Neural cell (in vitro differentiated cells): ENCODE results near the gene ASF1B. TPM values are rescaled to one million over a fixed set of nuclear protein-coding genes. Genes with fewer than 3 reads are reported as not detected.
A peak's percentile ranks its signal among the peaks of the same experiment; 100 is the strongest.

ENCODE experiments used
- H2AFZ ChIP-seq: fragments of 200-600, 300-800 bp; sonication (generic), shearing (Covaris generic); 2 replicates; pipeline ENCODE4 v1.6.0; 2014; ENCODE audit warnings: low read depth, mild to moderate bottlenecking, antibody characterized with exemption, low read length, moderate library complexity
- H3F3A ChIP-seq: fragments of 200-600 bp; shearing (Covaris generic); 2 replicates; pipeline ENCODE4 v1.6.1; 2016; ENCODE audit warnings: mild to moderate bottlenecking, moderate library complexity, mixed read lengths, antibody characterized with exemption, low read length; ENCODE audit not compliant: insufficient read depth, poor library complexity, severe bottlenecking
- H3K27ac ChIP-seq: fragments of 200-600, 300-800 bp; sonication (generic), shearing (Covaris generic); 2 replicates; pipeline ENCODE4 v1.5.1; 2014; ENCODE audit warnings: mild to moderate bottlenecking, low read length, moderate library complexity
- H3K27me3 ChIP-seq: fragments of 300-800, 200-600 bp; sonication (generic), shearing (Covaris generic); 2 replicates; pipeline ENCODE4 v1.6.0; 2014; ENCODE audit warnings: mild to moderate bottlenecking, low read depth, low read length, moderate library complexity; ENCODE audit not compliant: insufficient read depth
- H3K36me3 ChIP-seq: fragments of 300-800, 200-600 bp; sonication (generic), shearing (Covaris generic); 2 replicates; pipeline ENCODE4 v1.5.1; 2014; ENCODE audit warnings: mild to moderate bottlenecking, antibody characterized with exemption, low read length, moderate library complexity; ENCODE audit not compliant: insufficient read depth
- H3K4me2 ChIP-seq: fragments of 300-800, 200-600 bp; sonication (generic), shearing (Covaris generic); 2 replicates; pipeline ENCODE4 v1.6.0; 2014; ENCODE audit warnings: mild to moderate bottlenecking, low read length
- H3K4me3 ChIP-seq: fragments of 300-800, 200-600 bp; sonication (generic), shearing (Covaris generic); 2 replicates; pipeline ENCODE4 v1.5.1; 2014; ENCODE audit warnings: mild to moderate bottlenecking, low read length, moderate library complexity
- H3K79me2 ChIP-seq: fragments of 200-600 bp; shearing (Covaris generic); replicated peaks from 2 replicates; pipeline ENCODE4 v1.6.0; 2014; ENCODE audit warnings: mild to moderate bottlenecking, low read length, moderate library complexity; ENCODE audit not compliant: insufficient read depth
- H3K9ac ChIP-seq: fragments of 300-800, 200-600 bp; sonication (generic), shearing (Covaris generic); 2 replicates; pipeline ENCODE4 v1.6.1; 2016; ENCODE audit warnings: mild to moderate bottlenecking, low read length, mixed read lengths
- H3K9me2 ChIP-seq: fragments of 200-600 bp; shearing (Covaris generic); 2 replicates; pipeline ENCODE4 v1.6.1; 2016; ENCODE audit warnings: mild to moderate bottlenecking, low read length, mixed read lengths; ENCODE audit not compliant: insufficient read depth
- H3K9me3 ChIP-seq: fragments of 200-600, 300-800 bp; sonication (generic), shearing (Covaris generic); 2 replicates; pipeline ENCODE4 v1.6.1; 2016; ENCODE audit warnings: mild to moderate bottlenecking, mixed run types, low read length, moderate library complexity, mixed read lengths
- H4K20me1 ChIP-seq: fragments of 200-600 bp; shearing (Covaris generic); 2 replicates; pipeline ENCODE4 v1.6.1; 2016; ENCODE audit warnings: mild to moderate bottlenecking, mixed run types; ENCODE audit not compliant: insufficient read depth
- CTCF ChIP-seq: fragments of 450-650 bp; IDR thresholded peaks from 2 replicates; pipeline ENCODE4 v1.5.1; 2014; ENCODE audit warnings: antibody characterized with exemption, mild to moderate bottlenecking, moderate library complexity; ENCODE audit not compliant: poor library complexity, severe bottlenecking
- EP300 ChIP-seq: fragments of 450-650 bp; conservative IDR thresholded peaks from 2 replicates; pipeline ENCODE4 v1.6.1; 2014; ENCODE audit warnings: antibody characterized with exemption, mild to moderate bottlenecking, moderate library complexity; ENCODE audit not compliant: poor library complexity, severe bottlenecking
- EZH2 ChIP-seq: fragments of 200-600, 300-800 bp; shearing (Covaris generic), sonication (generic); IDR thresholded peaks from 2 replicates; pipeline ENCODE4 v1.6.1; 2014; ENCODE audit warnings: antibody characterized with exemption, low read length, borderline replicate concordance, mild to moderate bottlenecking; ENCODE audit not compliant: insufficient read depth, poor library complexity, severe bottlenecking
- MXI1 ChIP-seq: fragments of 450-650 bp; conservative IDR thresholded peaks from 2 replicates; pipeline ENCODE4 v1.6.1; 2014; ENCODE audit warnings: antibody characterized with exemption, mild to moderate bottlenecking; ENCODE audit not compliant: poor library complexity, severe bottlenecking
- POLR2AphosphoS5 ChIP-seq: IDR thresholded peaks from 2 replicates; pipeline ENCODE4 v1.6.1; 2012
- RAD21 ChIP-seq: fragments of 450-650 bp; conservative IDR thresholded peaks from 2 replicates; pipeline ENCODE4 v1.6.1; 2014; ENCODE audit warnings: antibody characterized with exemption, mild to moderate bottlenecking, moderate library complexity
- REST ChIP-seq: IDR thresholded peaks from 2 replicates; pipeline ENCODE4 v1.6.1; 2012; ENCODE audit warnings: borderline replicate concordance
- SMC3 ChIP-seq: fragments of 450-650 bp; conservative IDR thresholded peaks from 2 replicates; pipeline ENCODE4 v1.6.1; 2014; ENCODE audit warnings: antibody characterized with exemption, mild to moderate bottlenecking, moderate library complexity; ENCODE audit not compliant: poor library complexity
- TAF1 ChIP-seq: IDR thresholded peaks from 2 replicates; pipeline ENCODE4 v1.6.1; 2012; ENCODE audit warnings: low read depth
- polyA plus RNA-seq: library from polyadenylated mRNA; depleted of rRNA; stranded (reverse); fragments of >200 nt; gene quantifications from 2 replicates; pipeline ENCODE4 v1.2.3, GENCODE V29; 2014

Gene ASF1B
- polyA plus RNA-seq, 1 donor from 2014 or later: 0.32 TPM

GRCh38 chr19:14114439-14114838, 21.9 kb downstream of the ASF1B start:
- no peaks in the 10 kb centered on the region for H4K20me1 ChIP-seq
- no peak overlapping the region for H3K4me3 ChIP-seq
- H3F3A ChIP-seq: no peaks in the 10 kb centered on the region
- TF ChIP-seq CTCF: no peak
- TF ChIP-seq TAF1: no peak
- TF ChIP-seq SMC3: no peak
- no peak for TF ChIP-seq RAD21
- TF ChIP-seq MXI1: no peak
- TF ChIP-seq REST: no peak
- no peak for TF ChIP-seq EZH2
- TF ChIP-seq POLR2AphosphoS5: no peak
- no peak for TF ChIP-seq EP300
- no peak overlapping the region for H3K4me2 ChIP-seq
- H3K36me3 ChIP-seq: no peaks in the 10 kb centered on the region
- H2AFZ ChIP-seq: no peak overlapping the region
- H3K9me3 ChIP-seq: no peaks in the 10 kb centered on the region
- no peak overlapping the region for H3K27ac ChIP-seq
- H3K9ac ChIP-seq: no peak overlapping the region
- peaks cover 29% of the 10 kb centered on the region for H3K79me2 ChIP-seq
- H3K27me3 ChIP-seq: no peaks in the 10 kb centered on the region
- H3K9me2 ChIP-seq: no peaks in the 10 kb centered on the region

- Histone ChIP-seq H3K9ac (no peak overlapping the region), H4K20me1 (no peaks in the 10 kb centered on the region), H3K9me2 (no peaks in the 10 kb centered on the region)
These were observed 22.5 kb downstream of the ASF1B start for GRCh38 chr19:14113762-14114414.

More at GRCh38 chr19:14113762-14114414, 22.5 kb downstream of the ASF1B start:
- Histone ChIP-seq H3K9me3 (no peaks in the 10 kb centered on the region), H3F3A (no peaks in the 10 kb centered on the region), H2AFZ (no peak overlapping the region), H3K4me3 (no peak overlapping the region), H3K27me3 (no peaks in the 10 kb centered on the region), H3K79me2 (peaks cover 29% of the 10 kb centered on the region), H3K27ac (no peak overlapping the region), H3K36me3 (no peaks in the 10 kb centered on the region), H3K4me2 (no peak overlapping the region)
- peak; percentile 10 for TF ChIP-seq CTCF
- TF ChIP-seq SMC3: no peak
